GM21367 (cell line): ENCODE data around the gene SCD5.

Source experiments
- ATAC-seq: cut with Tn5 transposase; IDR thresholded peaks from one replicate; pipeline ENCODE4 v1.9.1; 2021; ENCODE audit not compliant: unreplicated experiment

Gene SCD5

GRCh38 chr4:82642331-82642730 is 156.3 kb downstream of the SCD5 start:
- ATAC-seq, result no peak

GRCh38 chr4:82640540-82640939 is 158.1 kb downstream of the SCD5 start:
- ATAC-seq, result no peak

GRCh38 chr4:82639971-82640370 is 158.6 kb downstream of the SCD5 start:
- ATAC-seq, result no peak

GRCh38 chr4:82638479-82638878 is 160.1 kb downstream of the SCD5 start:
- ATAC-seq, result no peak

GRCh38 chr4:82630079-82630478 is 168.5 kb downstream of the SCD5 start:
- ATAC-seq, result no peak

GRCh38 chr4:82629238-82630000 is 169.2 kb downstream of the SCD5 start:
- no peak for ATAC-seq

- no peak for ATAC-seq
These were observed 172.2 kb downstream of the SCD5 start for GRCh38 chr4:82626251-82626868.

GRCh38 chr4:82624819-82625218 is 173.8 kb downstream of the SCD5 start:
- ATAC-seq, result no peak

- no peak for ATAC-seq
These were observed 175.4 kb downstream of the SCD5 start for GRCh38 chr4:82623121-82623683.

GRCh38 chr4:82621251-82621650 is 177.3 kb downstream of the SCD5 start:
- ATAC-seq, result no peak

- ATAC-seq, result no peak
These were observed 178.4 kb downstream of the SCD5 start for GRCh38 chr4:82620126-82620735.

GRCh38 chr4:82618103-82618720 is 180.4 kb downstream of the SCD5 start:
- no peak for ATAC-seq

GRCh38 chr4:82614838-82615449 is 183.7 kb downstream of the SCD5 start:
- no peak for ATAC-seq

- no peak for ATAC-seq
These were observed 185.5 kb downstream of the SCD5 start for GRCh38 chr4:82613121-82613520.

- no peak for ATAC-seq
These were observed 186.6 kb downstream of the SCD5 start for GRCh38 chr4:82611982-82612381.

- ATAC-seq, result no peak
These were observed 187.1 kb downstream of the SCD5 start for GRCh38 chr4:82611527-82611926.

- ATAC-seq, result no peak
These were observed 188.6 kb downstream of the SCD5 start for GRCh38 chr4:82610041-82610440.

GRCh38 chr4:82606622-82607021 is 192.0 kb downstream of the SCD5 start:
- no peak for ATAC-seq

GRCh38 chr4:82604522-82604921 is 194.1 kb downstream of the SCD5 start:
- no peak for ATAC-seq

- no peak for ATAC-seq
These were observed 197.2 kb downstream of the SCD5 start for GRCh38 chr4:82601242-82602015.
